Measurements from ENCODE around the gene ARID2.

Gene ARID2

GRCh38 chr12:45705404-45705803 lies 24.1 kb upstream of the ARID2 start:
- TF ChIP-seq CTCF (IDR thresholded peaks at IDR 0.05), result no peak
- TF ChIP-seq ZFX (IDR thresholded peaks at IDR 0.05; ENCODE audit: borderline replicate concordance), result no peak
- no peak overlapping the region for H3K27ac ChIP-seq

- no peak overlapping the region for H3K27ac ChIP-seq
- TF ChIP-seq ZFX (IDR thresholded peaks at IDR 0.05; ENCODE audit: borderline replicate concordance) (no peak), CTCF (IDR thresholded peaks at IDR 0.05) (no peak)
Measured at GRCh38 chr12:45707241-45707857, 22.2 kb upstream of the ARID2 start.

DNA sequence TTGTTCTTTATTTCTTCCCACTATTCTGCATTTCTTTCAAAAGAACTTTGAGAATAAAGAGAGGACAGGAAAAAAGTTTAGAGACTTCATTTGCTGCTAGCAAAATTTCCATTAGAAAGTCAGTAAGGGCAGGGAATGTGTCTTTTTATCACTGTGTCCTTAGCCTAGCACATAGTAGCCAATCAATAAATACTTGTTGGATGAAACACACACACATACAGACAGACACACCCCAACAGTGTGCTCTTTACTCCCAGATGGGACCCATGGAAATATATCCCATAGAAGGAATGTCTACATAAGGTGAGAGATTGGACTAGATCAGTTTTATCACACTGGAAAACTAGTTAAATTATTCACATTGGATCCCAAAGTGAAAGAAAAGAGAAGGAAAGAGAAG lies 21.1 kb upstream of the ARID2 start:
- H3K27ac ChIP-seq, result no peak overlapping the region
- TF ChIP-seq ZFX (IDR thresholded peaks at IDR 0.05; ENCODE audit: borderline replicate concordance) (no peak), CTCF (IDR thresholded peaks at IDR 0.05) (no peak)

DNA sequence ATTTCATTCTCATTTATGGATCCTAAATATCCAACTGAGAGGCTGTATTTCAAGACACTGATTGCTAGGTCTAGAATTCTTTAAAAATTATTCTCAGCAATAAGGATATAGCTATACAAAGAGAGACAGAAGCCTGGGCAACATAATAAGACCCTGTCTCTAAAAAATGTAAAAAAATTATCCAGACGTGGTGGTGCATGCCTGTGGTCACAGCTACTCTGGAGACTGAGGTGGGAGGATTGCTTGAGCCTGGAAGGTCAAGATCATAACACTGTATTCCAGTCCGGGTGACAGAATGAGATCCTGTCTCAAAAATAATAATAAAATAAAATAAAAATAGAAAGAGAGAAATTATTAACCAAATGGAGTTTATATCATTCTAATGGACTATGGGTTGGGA lies 20.6 kb upstream of the ARID2 start:
- H3K27ac ChIP-seq, result no peak overlapping the region
- TF ChIP-seq CTCF (IDR thresholded peaks at IDR 0.05), result no peak
- no peak for TF ChIP-seq ZFX (IDR thresholded peaks at IDR 0.05; ENCODE audit: borderline replicate concordance)

DNA sequence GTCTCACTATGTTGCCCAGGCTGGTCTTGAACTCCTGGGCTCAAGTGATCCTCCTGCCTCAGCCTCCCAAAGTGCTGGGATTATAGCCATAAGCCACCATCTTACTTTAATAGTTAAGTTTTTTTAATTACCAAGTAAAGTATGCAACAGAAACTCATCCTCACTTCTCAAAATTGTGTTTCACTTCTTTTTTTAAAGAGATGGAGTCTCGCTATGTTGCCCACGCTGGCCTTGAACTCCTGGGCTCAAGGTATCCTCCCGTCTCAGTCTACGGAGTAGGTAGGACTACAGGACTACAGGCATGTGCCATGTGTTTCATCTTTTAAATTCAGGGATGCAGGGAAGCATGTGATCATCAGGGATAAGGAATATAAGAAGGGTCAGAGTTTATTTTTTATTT lies 17.2 kb upstream of the ARID2 start:
- no peak overlapping the region for H3K27ac ChIP-seq
- TF ChIP-seq ZFX (IDR thresholded peaks at IDR 0.05; ENCODE audit: borderline replicate concordance) (no peak), CTCF (IDR thresholded peaks at IDR 0.05) (no peak)

DNA sequence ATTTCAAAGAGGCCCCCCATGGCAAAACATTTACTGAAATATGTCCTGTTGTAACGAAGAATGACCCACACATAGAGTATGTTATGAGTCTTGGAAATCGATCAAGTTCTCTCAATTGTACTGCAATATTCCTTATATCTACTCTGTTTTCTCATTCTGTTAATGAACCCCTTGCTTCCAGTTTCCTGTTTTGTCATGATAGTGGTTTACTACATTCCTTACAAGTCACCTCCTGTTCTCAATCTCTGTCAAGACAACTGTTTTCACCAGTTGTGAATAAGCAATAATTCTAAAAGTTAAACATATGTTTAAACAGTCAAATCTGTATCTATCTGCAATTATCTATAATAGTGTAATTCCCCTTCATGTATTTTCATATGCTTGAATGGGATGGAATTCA lies 16.4 kb upstream of the ARID2 start:
- no peak overlapping the region for H3K27ac ChIP-seq
- TF ChIP-seq ZFX (IDR thresholded peaks at IDR 0.05; ENCODE audit: borderline replicate concordance) (no peak), CTCF (IDR thresholded peaks at IDR 0.05) (no peak)

- TF ChIP-seq ZFX (IDR thresholded peaks at IDR 0.05; ENCODE audit: borderline replicate concordance), result no peak
- no peak for TF ChIP-seq CTCF (IDR thresholded peaks at IDR 0.05)
- H3K27ac ChIP-seq, result no peak overlapping the region
Measured at GRCh38 chr12:45718306-45718705, 11.2 kb upstream of the ARID2 start.

Data from 22Rv1 (cell line).